ENCODE measurements around the gene NCBP1. TPM values are rescaled to one million over a fixed set of nuclear protein-coding genes. Genes with fewer than 3 reads are reported as not detected.
"Not testable (repeated sequence)": the region's sequence is repeated elsewhere in the genome, so short reads cannot be mapped to it uniquely, and the experiment has no call there.

Gene NCBP1
- total RNA-seq, 1 donor from 2014 or later, result 52.1 TPM

- peak; percentile 87 for TF ChIP-seq CTCF (IDR thresholded peaks at IDR 0.05; ENCODE audit: partially characterized antibody, unreplicated experiment)
- DNase-seq, result peak; percentile 58
- Mint-ChIP-seq H3K9me3 (ENCODE audit: unreplicated experiment) (peaks cover 5% of the 10 kb centered on the region), H3K36me3 (ENCODE audit: unreplicated experiment) (peaks cover 6% of the 10 kb centered on the region), H3K4me3 (ENCODE audit: unreplicated experiment) (no peak overlapping the region), H3K27ac (ENCODE audit: unreplicated experiment) (no peak overlapping the region), H3K27me3 (ENCODE audit: unreplicated experiment) (no peaks in the 10 kb centered on the region), H3K4me1 (ENCODE audit: low read depth, unreplicated experiment) (no peaks in the 10 kb centered on the region)
Observed at GRCh38 chr9:97615439-97616072, 18.1 kb upstream of the NCBP1 start.

- H3K36me3 Mint-ChIP-seq (ENCODE audit: unreplicated experiment), result peaks cover 27% of the 10 kb centered on the region
- TF ChIP-seq CTCF (IDR thresholded peaks at IDR 0.05; ENCODE audit: partially characterized antibody, unreplicated experiment), result no peak
- no peak overlapping the region for H3K27ac Mint-ChIP-seq (ENCODE audit: unreplicated experiment)
Observed at GRCh38 chr9:97617939-97618416, 15.6 kb upstream of the NCBP1 start.

DNA sequence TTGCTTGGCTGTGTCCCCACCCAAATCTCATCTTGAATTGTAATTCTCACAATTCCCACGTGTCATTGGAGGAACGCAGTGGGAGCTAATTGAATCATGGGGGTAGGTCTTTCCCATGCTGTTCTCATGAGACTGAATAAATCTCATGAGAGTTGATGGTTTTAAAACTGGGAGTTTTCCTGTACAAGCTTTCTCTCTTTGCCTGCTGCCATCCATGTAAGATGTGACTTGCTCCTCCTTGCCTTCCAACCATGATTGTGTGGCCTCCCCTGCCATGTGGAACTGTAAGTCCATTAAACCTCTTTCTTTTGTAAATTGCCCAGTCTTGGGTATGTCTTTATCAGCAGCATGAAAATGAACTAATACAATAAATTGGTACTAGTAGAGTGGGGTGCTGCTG, 13.6 kb upstream of the NCBP1 start:
- peaks cover 41% of the 10 kb centered on the region for H3K36me3 Mint-ChIP-seq (ENCODE audit: unreplicated experiment)
- H3K27ac Mint-ChIP-seq (ENCODE audit: unreplicated experiment); H3K9me3 Mint-ChIP-seq (ENCODE audit: unreplicated experiment); H3K27me3 Mint-ChIP-seq (ENCODE audit: unreplicated experiment); H3K4me3 Mint-ChIP-seq (ENCODE audit: unreplicated experiment); H3K4me1 Mint-ChIP-seq (ENCODE audit: low read depth, unreplicated experiment); DNase-seq: not testable (repeated sequence)

More at GRCh38 chr9:97617939-97618416, 15.6 kb upstream of the NCBP1 start:
- Mint-ChIP-seq H3K4me3 (ENCODE audit: unreplicated experiment) (no peak overlapping the region), H3K4me1 (ENCODE audit: low read depth, unreplicated experiment) (no peaks in the 10 kb centered on the region), H3K9me3 (ENCODE audit: unreplicated experiment) (peaks cover 4% of the 10 kb centered on the region), H3K27me3 (ENCODE audit: unreplicated experiment) (no peaks in the 10 kb centered on the region)
- DNase-seq, result no peak

GRCh38 chr9:97622483-97622882, 11.1 kb upstream of the NCBP1 start:
- not testable (repeated sequence) for H3K9me3 Mint-ChIP-seq (ENCODE audit: unreplicated experiment); H3K27ac Mint-ChIP-seq (ENCODE audit: unreplicated experiment)
- H3K36me3 Mint-ChIP-seq (ENCODE audit: unreplicated experiment), result peaks cover 41% of the 10 kb centered on the region

DNA sequence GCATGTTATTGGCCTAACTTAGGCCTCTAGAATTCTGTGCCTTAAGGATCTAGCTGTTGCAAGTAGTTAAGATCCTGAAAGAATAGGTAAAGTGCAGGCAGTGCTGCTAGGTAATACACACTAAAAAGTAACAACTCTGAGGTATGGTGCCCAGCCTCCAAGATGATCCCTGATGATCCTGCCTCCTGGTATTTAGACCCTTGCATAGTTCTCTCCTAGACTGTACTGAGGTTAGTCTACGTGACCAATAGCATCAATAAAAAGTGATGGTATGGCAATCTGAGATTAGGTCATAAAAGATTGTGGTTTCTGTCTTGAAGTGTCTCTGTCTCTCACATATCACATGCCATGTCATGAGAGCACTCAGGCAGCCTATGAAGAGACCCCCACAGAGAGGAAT, 9.7 kb upstream of the NCBP1 start:
- Mint-ChIP-seq H3K9me3 (ENCODE audit: unreplicated experiment) (peaks cover 5% of the 10 kb centered on the region), H3K36me3 (ENCODE audit: unreplicated experiment) (peaks cover 41% of the 10 kb centered on the region), H3K4me3 (ENCODE audit: unreplicated experiment) (no peak overlapping the region), H3K27me3 (ENCODE audit: unreplicated experiment) (no peaks in the 10 kb centered on the region), H3K4me1 (ENCODE audit: low read depth, unreplicated experiment) (peaks cover 4% of the 10 kb centered on the region), H3K27ac (ENCODE audit: unreplicated experiment) (no peak overlapping the region)
- TF ChIP-seq CTCF (IDR thresholded peaks at IDR 0.05; ENCODE audit: partially characterized antibody, unreplicated experiment), result no peak
- no peak for DNase-seq

More at GRCh38 chr9:97622483-97622882, 11.1 kb upstream of the NCBP1 start:
- not testable (repeated sequence) for H3K4me1 Mint-ChIP-seq (ENCODE audit: low read depth, unreplicated experiment); DNase-seq; H3K27me3 Mint-ChIP-seq (ENCODE audit: unreplicated experiment); H3K4me3 Mint-ChIP-seq (ENCODE audit: unreplicated experiment)

DNA sequence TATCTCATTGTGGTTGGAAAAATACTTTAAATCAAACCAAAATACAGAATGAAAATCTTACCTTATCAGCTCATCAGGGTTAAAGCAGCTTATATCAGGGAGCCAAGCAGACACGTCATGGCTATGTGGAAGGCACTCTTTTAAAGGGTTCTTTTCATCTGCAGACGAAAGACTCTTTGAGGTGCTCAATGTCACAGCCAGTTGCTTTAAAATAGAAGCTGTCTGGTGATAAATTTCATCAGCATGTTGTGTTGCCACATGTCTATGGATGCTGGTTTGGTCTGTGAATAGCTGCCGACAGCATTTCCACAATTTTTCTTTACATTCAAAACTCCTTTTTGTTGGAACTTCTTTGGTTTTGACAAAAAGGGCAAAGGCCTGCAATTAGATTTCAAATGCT, 8.0 kb upstream of the NCBP1 start:
- H3K4me1 Mint-ChIP-seq (ENCODE audit: low read depth, unreplicated experiment), result peaks cover 7% of the 10 kb centered on the region
- no peak overlapping the region for H3K4me3 Mint-ChIP-seq (ENCODE audit: unreplicated experiment)
- no peak overlapping the region for H3K27ac Mint-ChIP-seq (ENCODE audit: unreplicated experiment)
- H3K9me3 Mint-ChIP-seq (ENCODE audit: unreplicated experiment), result peaks cover 2% of the 10 kb centered on the region
- peaks cover 35% of the 10 kb centered on the region for H3K36me3 Mint-ChIP-seq (ENCODE audit: unreplicated experiment)
- no peaks in the 10 kb centered on the region for H3K27me3 Mint-ChIP-seq (ENCODE audit: unreplicated experiment)
- no peak for TF ChIP-seq CTCF (IDR thresholded peaks at IDR 0.05; ENCODE audit: partially characterized antibody, unreplicated experiment)
- no peak for DNase-seq

All from glutamatergic neuron (in vitro differentiated cells).